Thymus (tissue), 11 donors: ENCODE data around the gene KCNMB2. TPM values are rescaled to one million over a fixed set of nuclear protein-coding genes. Genes with fewer than 3 reads are reported as not detected.

ENCODE experiments used
- DNase-seq, 9 donors: peaks; one replicate each; pipeline ENCODE4 v3.0.0-alpha.2; 2013; ENCODE audit warnings: low spot score in 9 of 9, low read depth in 6 of 9, missing footprints in 1 of 9
- H3K27ac ChIP-seq, 2 donors: one replicate each; pipeline ENCODE4 v1.5.1; 2013; ENCODE audit warnings: control low read depth in 1 of 2, low read depth in 1 of 2, low read length in 1 of 2, mild to moderate bottlenecking in 1 of 2, moderate library complexity in 1 of 2
- H3K27me3 ChIP-seq, 2 donors: one replicate each; pipeline ENCODE4 v1.5.1; 2013; ENCODE audit warnings: low read length in 1 of 2; ENCODE audit not compliant: control insufficient read depth in 2 of 2, insufficient read depth in 1 of 2
- H3K36me3 ChIP-seq, 2 donors: one replicate each; pipeline ENCODE4 v1.5.1; 2013; ENCODE audit warnings: low read length in 1 of 2, mild to moderate bottlenecking in 1 of 2, moderate library complexity in 1 of 2; ENCODE audit not compliant: control insufficient read depth in 2 of 2, insufficient read depth in 2 of 2
- H3K4me1 ChIP-seq, 2 donors: one replicate each; pipeline ENCODE4 v1.5.1; 2013; ENCODE audit warnings: low read length in 2 of 2; ENCODE audit not compliant: control insufficient read depth in 2 of 2, insufficient read depth in 2 of 2
- H3K4me3 ChIP-seq, 2 donors: one replicate each; pipeline ENCODE4 v1.5.1; 2013; ENCODE audit warnings: low read length in 2 of 2, control low read depth in 1 of 2, mild to moderate bottlenecking in 1 of 2
- H3K9me3 ChIP-seq, 2 donors: one replicate each; pipeline ENCODE4 v1.5.1; 2013; ENCODE audit warnings: low read length in 1 of 2, mild to moderate bottlenecking in 1 of 2; ENCODE audit not compliant: control insufficient read depth in 2 of 2, insufficient read depth in 1 of 2
- WGBS: extraction: QIAGEN DNeasy Blood & Tissue Kit; methylation state at CpG from one replicate; pipeline ENCODE4 v1.1.7; 2013; 5-methylcytosine and 5-hydroxymethylcytosine counted together
- polyA plus RNA-seq: library from polyadenylated mRNA; stranded (reverse); fragments of 200-250 nt; gene quantifications from one replicate; pipeline ENCODE4 v1.2.3, GENCODE V29; 2013
- total RNA-seq: library from RNA; stranded (reverse); fragments of 120-200 nt; gene quantifications from one replicate; pipeline ENCODE4 v1.2.4, GENCODE V29; 2013
- donor health status: healthy.

Gene KCNMB2
- total and polyA plus RNA-seq, 2 donors, result 0.09 to 0.19 TPM

- H3K27ac ChIP-seq, result no peak overlapping the region
- no peaks in the 10 kb centered on the region for H3K36me3 ChIP-seq
- no peaks in the 10 kb centered on the region for H3K27me3 ChIP-seq
- H3K4me3 ChIP-seq, result no peak overlapping the region
- 95% methylated on average over 4 of the region's 4 CpGs for WGBS
- H3K9me3 ChIP-seq, result no peaks in the 10 kb centered on the region
- H3K4me1 ChIP-seq, result no peaks in the 10 kb centered on the region
- DNase-seq, result no peak
Measured at GRCh38 chr3:178583963-178584575, 47.8 kb downstream of the KCNMB2 start.

- Histone ChIP-seq H3K36me3 (no peaks in the 10 kb centered on the region), H3K27me3 (no peaks in the 10 kb centered on the region), H3K27ac (no peak overlapping the region), H3K9me3 (no peaks in the 10 kb centered on the region), H3K4me1 (no peaks in the 10 kb centered on the region), H3K4me3 (no peak overlapping the region)
- 83% methylated on average over 5 of the region's 5 CpGs for WGBS
- DNase-seq, result no peak
Measured at GRCh38 chr3:178584722-178585380, 48.6 kb downstream of the KCNMB2 start.

DNA sequence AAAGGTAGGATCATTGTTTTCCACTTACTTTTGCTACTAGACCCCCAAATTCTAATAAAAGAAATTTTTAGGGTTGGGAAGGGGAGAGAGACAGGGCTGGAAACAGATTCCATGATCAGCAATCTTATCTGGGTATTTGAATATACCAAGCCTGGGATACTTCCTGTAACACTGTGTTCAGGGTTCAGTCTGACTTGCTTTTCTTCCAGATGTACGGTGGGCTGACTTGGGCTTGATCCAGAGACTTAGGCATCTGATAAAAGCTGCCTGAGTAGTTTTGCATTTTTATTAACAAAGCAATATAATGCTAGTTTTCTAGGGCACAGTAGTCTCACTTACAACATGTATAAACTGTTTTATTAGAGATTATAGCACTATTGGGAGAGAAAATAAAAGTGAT, 49.2 kb downstream of the KCNMB2 start:
- Histone ChIP-seq H3K36me3 (no peaks in the 10 kb centered on the region), H3K9me3 (no peaks in the 10 kb centered on the region), H3K27ac (no peak overlapping the region), H3K4me3 (no peak overlapping the region), H3K4me1 (no peaks in the 10 kb centered on the region), H3K27me3 (no peaks in the 10 kb centered on the region)
- no peak for DNase-seq
- WGBS, result 49% methylated on average over 1 of the region's 1 CpG

DNA sequence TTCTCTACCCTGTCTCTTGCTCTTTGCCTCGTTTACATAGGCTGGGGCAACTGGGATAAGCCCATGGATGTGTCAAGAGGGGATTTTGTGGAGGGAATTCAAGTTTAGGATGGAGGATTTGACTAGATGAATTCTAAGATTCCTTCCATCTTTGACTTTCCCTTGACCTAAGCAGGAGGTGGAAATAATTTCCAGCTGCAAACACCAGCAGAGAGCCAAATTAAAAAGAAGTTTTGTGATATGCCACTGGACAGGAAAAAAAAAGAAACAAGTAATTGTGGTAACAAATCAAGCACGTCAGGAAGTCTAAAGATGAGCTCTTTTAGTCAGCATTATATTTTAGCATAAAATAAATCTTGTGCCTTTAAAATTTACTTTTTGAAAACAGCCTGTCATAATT, 49.8 kb downstream of the KCNMB2 start:
- H3K4me3 ChIP-seq, result no peak overlapping the region
- H3K9me3 ChIP-seq, result no peaks in the 10 kb centered on the region
- no peaks in the 10 kb centered on the region for H3K36me3 ChIP-seq
- H3K27me3 ChIP-seq, result no peaks in the 10 kb centered on the region
- H3K4me1 ChIP-seq, result no peaks in the 10 kb centered on the region
- H3K27ac ChIP-seq, result no peak overlapping the region
- no peak for DNase-seq
- 68% methylated on average over 2 of the region's 2 CpGs for WGBS

GRCh38 chr3:178588628-178589027, 52.4 kb downstream of the KCNMB2 start:
- H3K36me3 ChIP-seq, result no peaks in the 10 kb centered on the region
- no peak for DNase-seq
- no peaks in the 10 kb centered on the region for H3K4me1 ChIP-seq
- no peaks in the 10 kb centered on the region for H3K9me3 ChIP-seq
- no peak overlapping the region for H3K27ac ChIP-seq
- H3K4me3 ChIP-seq, result no peak overlapping the region
- 97% methylated on average over 4 of the region's 4 CpGs for WGBS
- H3K27me3 ChIP-seq, result no peaks in the 10 kb centered on the region

DNA sequence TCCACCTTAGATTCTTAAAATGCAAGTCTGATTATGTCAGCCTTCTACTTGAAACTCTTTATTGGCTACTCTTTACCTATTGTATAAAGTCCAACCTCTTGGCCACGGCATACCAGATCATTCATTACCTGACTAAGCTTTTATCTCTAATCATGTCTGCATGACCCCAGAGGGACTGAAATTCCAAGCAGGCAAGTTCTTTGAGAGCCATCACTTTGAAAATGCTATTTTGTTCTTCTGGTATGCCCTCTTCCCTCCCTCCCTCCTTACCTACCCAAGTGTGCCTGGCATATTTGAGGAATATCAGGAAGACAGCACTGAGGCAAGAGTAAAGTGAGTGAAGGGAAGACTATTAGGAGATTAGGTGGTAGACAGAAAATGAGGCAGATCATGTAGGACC, 57.5 kb downstream of the KCNMB2 start:
- Histone ChIP-seq H3K36me3 (no peaks in the 10 kb centered on the region), H3K4me3 (no peak overlapping the region), H3K27ac (no peak overlapping the region), H3K9me3 (no peaks in the 10 kb centered on the region), H3K27me3 (no peaks in the 10 kb centered on the region), H3K4me1 (no peaks in the 10 kb centered on the region)
- WGBS, result 87% methylated on average over 1 of the region's 1 CpG
- DNase-seq, result no peak

DNA sequence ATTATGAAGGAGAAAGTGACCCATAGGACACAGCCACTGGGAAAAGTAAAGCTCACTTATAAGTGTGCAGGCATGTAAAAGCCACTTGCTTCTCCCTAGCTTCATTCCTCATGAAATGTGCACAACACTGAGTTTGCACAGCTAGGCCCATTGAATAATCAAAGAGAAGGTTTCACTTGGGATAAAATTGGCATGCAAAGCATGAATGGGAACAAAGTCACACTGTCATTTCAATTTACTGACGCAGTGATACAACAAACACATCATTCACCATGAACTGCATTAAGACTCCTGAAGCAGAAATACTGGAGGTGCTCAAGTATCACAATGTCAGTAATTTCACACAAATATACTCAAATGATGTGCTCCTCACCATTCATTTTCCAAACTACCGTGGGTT, 61.1 kb downstream of the KCNMB2 start:
- no peaks in the 10 kb centered on the region for H3K9me3 ChIP-seq
- no peak for DNase-seq
- no peak overlapping the region for H3K27ac ChIP-seq
- H3K4me3 ChIP-seq, result no peak overlapping the region
- H3K36me3 ChIP-seq, result no peaks in the 10 kb centered on the region
- WGBS, result 91% methylated on average over 2 of the region's 2 CpGs
- no peaks in the 10 kb centered on the region for H3K27me3 ChIP-seq
- H3K4me1 ChIP-seq, result no peaks in the 10 kb centered on the region

DNA sequence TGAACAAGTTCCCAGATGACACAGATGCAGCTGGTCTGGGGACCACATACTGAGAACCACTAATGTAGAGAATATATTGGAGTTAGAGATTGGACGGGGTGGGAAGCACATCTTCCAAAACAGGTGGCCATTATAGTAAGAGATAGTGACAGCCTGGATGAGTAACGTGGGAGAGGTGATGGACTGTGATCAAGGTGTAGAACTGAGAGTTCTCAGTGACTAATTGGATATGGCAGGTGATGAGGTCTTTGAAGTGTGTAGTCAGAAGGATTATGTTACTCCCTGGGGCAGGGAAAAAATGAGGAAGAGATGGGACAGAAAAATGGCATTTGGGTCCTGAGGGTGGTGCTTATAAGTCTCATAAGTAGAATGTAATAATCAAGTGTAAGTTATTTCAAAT, 66.6 kb downstream of the KCNMB2 start:
- Histone ChIP-seq H3K4me1 (no peaks in the 10 kb centered on the region), H3K36me3 (no peaks in the 10 kb centered on the region), H3K9me3 (no peaks in the 10 kb centered on the region), H3K4me3 (no peak overlapping the region), H3K27ac (no peak overlapping the region), H3K27me3 (no peaks in the 10 kb centered on the region)
- DNase-seq, result no peak
- 87% methylated on average over 2 of the region's 2 CpGs for WGBS

DNA sequence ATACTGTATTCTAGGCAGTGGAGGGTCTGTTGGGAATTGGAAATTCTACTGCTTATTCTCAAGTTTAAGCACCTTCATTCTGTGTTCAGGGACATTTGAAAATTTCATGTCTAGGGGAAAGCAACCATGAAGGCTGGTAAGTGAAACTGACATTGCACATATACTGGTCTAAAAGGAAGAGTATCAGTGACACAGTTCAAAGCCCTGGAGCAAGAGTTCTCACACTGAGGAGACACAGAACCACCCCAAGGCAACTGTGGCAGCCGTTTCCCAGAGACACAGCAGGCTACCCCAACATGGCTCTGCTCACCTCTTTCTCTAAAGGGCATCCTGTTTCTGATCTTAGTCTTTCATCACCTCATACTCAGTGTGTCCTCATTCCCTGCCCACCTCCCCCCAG, 67.5 kb downstream of the KCNMB2 start:
- no peaks in the 10 kb centered on the region for H3K4me1 ChIP-seq
- H3K4me3 ChIP-seq, result no peak overlapping the region
- WGBS, result 72% methylated on average over 1 of the region's 1 CpG

More for the DNA sequence above, 67.5 kb downstream of the KCNMB2 start:
- Histone ChIP-seq H3K36me3 (no peaks in the 10 kb centered on the region), H3K9me3 (no peaks in the 10 kb centered on the region), H3K27ac (no peak overlapping the region), H3K27me3 (no peaks in the 10 kb centered on the region)
- no peak for DNase-seq
